Right renal cortex interstitium (tissue), 3 donors: Measurements from ENCODE around the gene CSNK1G1. TPM values are rescaled to one million over a fixed set of nuclear protein-coding genes. Genes with fewer than 3 reads are reported as not detected.
A peak's percentile ranks its signal among the peaks of the same experiment; 100 is the strongest.

ENCODE experiments used
- DNase-seq, 3 donors: peaks; one replicate each; pipeline ENCODE4 v3.0.0-alpha.2; 2013; ENCODE audit warnings: low read depth in 3 of 3, low spot score in 2 of 3
- polyA plus RNA-seq, 3 donors: library from polyadenylated mRNA; unstranded; fragments of 120-200 nt; gene quantifications; one replicate each; pipeline ENCODE4 v1.2.1, GENCODE V29; 2013; ENCODE audit not compliant: insufficient read length in 3 of 3

Gene CSNK1G1
- polyA plus RNA-seq, 3 donors: 20.6 to 23.1 (median 22.8) TPM

DNA sequence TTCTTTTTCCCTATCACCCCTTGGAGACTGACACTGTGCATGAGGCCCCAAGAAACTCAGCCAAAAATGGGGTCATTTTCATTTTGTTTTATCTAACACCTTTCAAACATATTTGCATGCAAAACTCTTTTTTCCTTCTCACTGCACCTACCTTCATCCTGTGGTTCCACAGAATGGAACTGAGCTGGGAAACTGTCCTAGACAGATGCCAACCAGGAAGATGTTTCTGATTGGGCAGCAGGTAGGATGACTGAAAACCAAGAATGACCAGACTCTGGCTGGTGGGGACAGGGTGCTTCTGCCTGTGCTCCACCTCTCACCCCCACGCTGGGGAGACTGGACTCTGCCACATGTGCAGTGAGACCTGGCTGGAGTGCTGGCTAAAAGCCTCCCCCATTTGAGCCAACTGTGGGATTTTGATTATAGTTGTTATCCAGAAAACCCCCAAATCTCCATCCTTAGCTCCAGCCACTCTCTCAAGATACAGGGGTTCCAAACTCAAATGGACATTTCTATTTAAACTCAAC lies 198.3 kb downstream of the CSNK1G1 start:
- no peak for DNase-seq

GRCh38 chr15:64156652-64157331 lies 199.2 kb downstream of the CSNK1G1 start:
- no peak for DNase-seq

DNA sequence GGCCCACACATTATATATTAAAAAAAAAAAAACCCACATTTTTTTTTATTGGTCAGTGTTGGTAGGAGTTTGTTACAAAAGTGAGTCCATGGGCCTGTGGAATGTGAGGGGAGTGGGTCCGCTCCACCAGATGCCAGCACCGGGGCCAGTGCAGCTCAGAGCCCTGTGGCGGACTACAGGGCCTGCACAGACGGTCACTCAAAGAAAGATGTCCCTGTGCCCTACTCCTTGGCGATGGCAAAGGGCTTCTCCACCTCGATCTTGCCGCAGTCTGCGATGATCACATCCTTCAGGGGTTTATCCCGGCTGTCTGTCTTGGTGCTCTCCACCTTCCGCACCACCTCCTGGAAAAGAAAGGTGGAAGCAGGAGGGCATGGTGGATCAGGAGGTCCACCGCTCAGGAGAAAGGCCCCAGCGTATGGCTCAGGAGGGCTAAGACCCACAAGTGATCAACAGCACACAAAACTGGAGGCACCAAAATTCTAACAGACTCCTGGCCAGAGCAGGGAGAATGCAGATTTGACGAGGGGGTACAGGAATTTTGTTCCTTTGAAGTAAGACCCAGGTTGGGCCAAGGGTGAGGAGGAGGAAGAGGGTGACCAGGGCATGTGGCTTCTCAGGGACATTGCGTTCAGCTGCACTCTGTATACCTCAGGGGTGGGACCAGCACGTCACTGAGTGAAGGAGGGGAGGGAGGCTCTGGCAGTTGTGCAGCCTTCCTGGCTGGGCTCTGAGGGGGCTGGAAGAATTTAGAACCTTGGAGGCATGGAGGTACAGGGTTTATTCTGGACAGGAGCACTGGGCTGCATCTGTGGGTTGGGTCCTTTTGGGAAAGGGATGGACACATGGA lies 199.9 kb downstream of the CSNK1G1 start:
- DNase-seq: no peak

DNA sequence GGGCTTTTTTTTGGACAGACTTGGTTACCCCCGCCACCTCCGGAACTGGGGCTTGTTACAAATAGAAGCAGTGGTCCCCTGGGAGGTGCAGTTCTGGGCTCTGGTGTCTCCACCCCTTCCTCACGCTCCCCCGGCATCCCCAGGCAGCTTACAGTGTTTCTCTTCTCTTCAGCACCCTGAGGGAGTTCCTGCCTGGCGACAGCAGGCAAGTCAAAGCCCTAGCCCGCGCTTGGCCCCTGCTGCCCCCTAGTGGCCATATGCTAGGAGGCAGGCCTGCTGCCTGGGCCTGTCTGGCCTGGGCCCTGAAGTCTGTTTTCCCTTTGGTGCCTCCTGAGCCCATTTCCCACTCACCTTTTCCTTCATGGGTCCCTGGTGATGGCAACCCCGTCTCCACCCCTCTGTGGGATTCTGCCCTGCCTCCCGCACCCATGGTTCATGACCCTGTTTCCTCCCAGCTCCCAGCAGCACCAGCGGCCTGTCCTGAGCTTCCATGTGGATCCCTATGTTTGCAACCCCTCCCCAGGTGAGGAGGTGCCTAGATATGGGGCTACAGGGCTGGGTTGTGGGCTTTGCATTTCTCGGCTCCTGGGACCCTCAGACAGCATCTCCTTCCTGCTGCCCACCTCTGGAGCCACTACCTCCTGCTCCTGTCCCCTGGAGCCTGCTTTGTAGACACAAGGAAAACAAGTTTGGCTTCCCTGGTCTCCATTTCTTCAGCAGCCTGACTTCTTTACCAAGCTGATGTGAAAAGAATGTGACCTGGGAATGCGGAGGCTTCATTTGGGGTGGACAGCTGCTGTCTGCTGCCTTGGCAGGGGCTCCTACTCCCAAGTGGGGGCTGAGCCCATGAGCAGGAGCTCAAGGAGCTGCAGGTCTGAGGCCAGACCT lies 202.2 kb downstream of the CSNK1G1 start:
- peak in 2 of 3 donors; percentile 56 to 61 for DNase-seq

- no peak for DNase-seq
These were observed 203.2 kb downstream of the CSNK1G1 start for GRCh38 chr15:64152507-64153387.

- DNase-seq: no peak
These were observed 204.1 kb downstream of the CSNK1G1 start, which contains the start of gene SNX22 for GRCh38 chr15:64151727-64152506. Gene SNX22, plus strand, starts transcription at chr15:64151731. Its CDS starts 45 bp downstream, at chr15:64151776.

- DNase-seq: no peak
These were observed 205.9 kb downstream of the CSNK1G1 start for GRCh38 chr15:64149893-64150578.

DNA sequence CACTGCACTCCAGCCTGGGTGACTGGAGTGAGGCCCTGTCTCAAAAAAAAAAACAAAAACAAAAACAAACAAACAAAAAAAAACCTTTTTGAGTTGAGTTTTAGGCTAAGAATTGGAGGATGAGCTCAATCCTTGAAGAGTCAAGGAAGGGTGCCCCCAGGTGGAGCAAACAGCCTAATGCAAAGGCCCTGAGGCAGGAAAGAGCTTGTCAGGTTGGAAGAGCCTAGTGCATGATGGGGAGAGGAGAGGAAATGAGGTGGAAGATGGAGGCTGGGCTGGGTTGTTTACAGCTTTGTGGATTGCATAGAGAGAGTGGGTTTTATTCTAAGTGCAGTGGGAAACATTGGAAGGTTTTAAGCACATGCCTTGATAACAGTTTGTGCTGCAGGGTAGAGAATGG lies 206.5 kb downstream of the CSNK1G1 start:
- no peak for DNase-seq

DNA sequence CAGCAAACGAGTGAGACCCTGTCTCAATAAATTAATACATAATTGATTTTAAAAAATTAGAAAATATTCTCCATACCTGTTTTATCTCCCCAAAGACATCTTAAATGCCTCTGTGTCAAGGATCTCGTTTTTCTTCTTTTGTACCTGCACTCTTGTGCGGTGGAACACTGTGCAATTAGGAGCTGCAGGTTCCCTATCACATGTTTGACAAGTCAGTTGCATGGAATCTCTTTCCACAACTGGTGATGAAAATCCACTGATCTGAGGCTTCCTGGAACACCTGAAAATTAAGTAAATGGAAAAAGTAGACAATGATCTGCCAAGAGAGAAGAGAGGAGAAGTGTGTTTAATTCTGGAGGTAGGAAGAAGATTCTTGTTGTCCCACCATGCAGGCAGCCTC lies 207.4 kb downstream of the CSNK1G1 start:
- no peak for DNase-seq

GRCh38 chr15:64148168-64148567 lies 207.8 kb downstream of the CSNK1G1 start:
- no peak for DNase-seq

DNA sequence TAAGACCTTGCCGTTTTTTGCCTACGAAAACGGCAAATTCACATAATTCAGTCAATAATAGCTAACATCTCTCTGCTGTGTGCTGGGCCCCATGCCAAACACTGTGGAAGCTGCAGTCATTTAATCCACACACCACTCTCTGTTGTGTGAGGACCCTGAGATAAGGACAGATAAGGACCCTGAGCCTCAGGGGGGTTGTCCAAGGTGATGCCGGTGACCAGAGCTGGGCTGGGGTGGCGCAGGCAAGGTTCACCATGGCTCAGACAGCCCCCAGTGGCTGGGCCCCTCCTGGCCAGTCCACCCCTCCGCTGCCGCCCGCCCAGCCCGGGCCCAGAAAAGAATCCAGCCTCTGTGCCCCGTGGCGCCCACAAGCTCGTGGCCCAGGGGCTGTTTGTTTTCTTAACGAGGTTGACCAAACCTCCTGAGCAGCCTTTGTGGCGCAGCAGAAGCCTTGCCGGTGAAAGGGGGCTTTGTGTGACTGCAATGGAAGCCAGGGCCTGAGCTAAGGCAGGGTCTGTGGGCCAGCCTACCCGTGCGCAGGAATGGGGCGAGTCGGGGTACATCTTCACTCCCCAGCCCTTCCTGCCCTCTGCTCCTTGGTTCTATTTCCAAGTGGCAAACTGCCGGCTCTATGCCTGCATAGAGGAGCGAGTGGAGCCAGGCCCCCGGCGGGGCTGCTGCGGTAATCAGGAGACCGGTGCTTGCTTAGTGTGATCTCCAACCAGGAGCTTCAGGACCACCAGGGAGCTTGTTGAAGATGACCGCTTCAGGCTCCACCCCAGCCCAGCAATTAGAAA lies 208.9 kb downstream of the CSNK1G1 start:
- DNase-seq: no peak

- DNase-seq: no peak
These were observed 209.5 kb downstream of the CSNK1G1 start for GRCh38 chr15:64146520-64146884.

- no peak for DNase-seq
These were observed 209.9 kb downstream of the CSNK1G1 start for GRCh38 chr15:64146041-64146440.

GRCh38 chr15:64144565-64145281 lies 211.2 kb downstream of the CSNK1G1 start:
- no peak for DNase-seq

DNA sequence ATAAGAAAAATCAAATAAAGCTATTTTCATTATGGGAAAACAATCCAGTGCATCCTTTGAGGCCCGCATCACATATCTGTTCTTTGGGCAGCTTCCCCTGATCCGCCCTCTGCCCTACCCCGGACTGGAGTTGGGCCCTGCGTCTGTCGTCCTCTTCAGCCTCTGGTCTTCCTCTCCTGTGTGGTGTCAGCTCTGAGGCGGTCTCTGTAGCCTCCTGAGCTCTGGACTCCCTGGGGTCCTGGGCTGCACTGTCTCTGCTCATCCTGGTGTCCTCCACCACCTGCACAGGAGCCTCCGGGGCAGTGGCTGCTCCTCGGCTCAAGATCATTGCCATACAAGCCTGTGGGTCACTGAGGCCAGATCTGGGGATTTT lies 211.8 kb downstream of the CSNK1G1 start:
- DNase-seq: no peak

DNA sequence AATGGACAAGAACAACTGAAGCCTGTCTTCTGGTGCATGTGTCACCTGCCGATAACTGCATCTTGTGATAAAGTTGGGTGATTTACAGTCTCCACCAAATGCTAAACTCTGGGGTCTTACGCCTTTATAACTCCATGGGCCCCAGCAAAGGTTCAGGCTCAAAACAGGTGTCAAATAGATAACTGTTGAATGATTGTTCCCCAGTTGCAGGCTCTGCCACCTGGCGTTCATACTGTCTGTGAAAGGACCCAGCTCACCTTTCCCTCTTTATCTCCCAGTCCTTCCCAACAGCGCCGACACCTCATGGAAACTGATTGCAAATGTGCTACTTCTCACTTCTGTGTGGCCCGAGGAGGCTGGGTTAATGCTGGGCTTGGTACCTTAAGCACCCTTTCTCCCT lies 212.7 kb downstream of the CSNK1G1 start:
- DNase-seq: no peak
